WTC11 (cell line): Measurements from ENCODE around the gene SLCO1B1. TPM values are rescaled to one million over a fixed set of nuclear protein-coding genes. Genes with fewer than 3 reads are reported as not detected.
"Not testable (repeated sequence)": the region's sequence is repeated elsewhere in the genome, so short reads cannot be mapped to it uniquely, and the experiment has no call there.

Experiments
- ATAC-seq: fragments of 200-7000 bp; cut with Tn5 transposase; 2 replicates; pipeline ENCODE4 v1.10.0; 2021; ENCODE audit warnings: mild to moderate bottlenecking, moderate library complexity
- CTCF ChIA-PET: fragments of 300-600 bp; sonication (Branson Sonifier 250); formaldehyde crosslinking; loops from one replicate; lab custom pipeline; 2021; ENCODE audit warnings: antibody characterized with exemption; lab: Charles Lee
- POLR2A ChIA-PET: fragments of 350-600 bp; sonication (Branson Sonifier 250); formaldehyde crosslinking; loops from one replicate; lab custom pipeline; 2021; ENCODE audit warnings: antibody characterized with exemption; lab: Charles Lee
- DNase-seq: peaks from one replicate; pipeline ENCODE4 v3.0.0; 2021; ENCODE audit warnings: low spot score
- H3K27ac Mint-ChIP-seq: 2 replicates; pipeline ENCODE4 v1.8.0; 2021; ENCODE audit warnings: mixed read lengths
- H3K27me3 Mint-ChIP-seq: 2 replicates; pipeline ENCODE4 v1.8.0; 2021; ENCODE audit warnings: low read depth, mild to moderate bottlenecking, moderate library complexity, mixed read lengths
- H3K36me3 Mint-ChIP-seq: 2 replicates; pipeline ENCODE4 v1.8.0; 2021; ENCODE audit warnings: mixed read lengths
- H3K4me1 Mint-ChIP-seq: 2 replicates; pipeline ENCODE4 v1.8.0; 2022; ENCODE audit warnings: mixed read lengths
- H3K4me3 Mint-ChIP-seq: 2 replicates; pipeline ENCODE4 v1.8.0; 2021; ENCODE audit warnings: mild to moderate bottlenecking, moderate library complexity, mixed read lengths
- H3K9me3 Mint-ChIP-seq: 2 replicates; pipeline ENCODE4 v1.8.0; 2021; ENCODE audit warnings: mixed read lengths
- CREB1 ChIP-seq: sonication (generic); formaldehyde crosslinking; IDR thresholded peaks from 2 replicates; pipeline ENCODE4 v1.8.0; 2023; ENCODE audit warnings: mild to moderate bottlenecking, missing genetic modification reagents
- EMX1 ChIP-seq: fragments of 250-450 bp; sonication (Bioruptor Pico); IDR thresholded peaks from 2 replicates; pipeline ENCODE4 v1.8.0; 2021; ENCODE audit warnings: mild to moderate bottlenecking
- ESRRA ChIP-seq: sonication (generic); formaldehyde crosslinking; IDR thresholded peaks from 2 replicates; pipeline ENCODE4 v1.8.1; 2022; ENCODE audit warnings: mild to moderate bottlenecking, missing genetic modification reagents, borderline replicate concordance
- HMGA2 ChIP-seq: fragments of 250-450 bp; sonication (Bioruptor Pico); IDR thresholded peaks from 2 replicates; pipeline ENCODE4 v1.4.0; 2021; ENCODE audit warnings: mild to moderate bottlenecking, moderate library complexity
- SMAD3 ChIP-seq: sonication (generic); formaldehyde crosslinking; IDR thresholded peaks from 2 replicates; pipeline ENCODE4 v1.8.0; 2022; ENCODE audit warnings: missing genetic modification reagents, mild to moderate bottlenecking, borderline replicate concordance
- SP1 ChIP-seq: sonication (generic); formaldehyde crosslinking; conservative IDR thresholded peaks from 2 replicates; pipeline ENCODE4 v1.8.1; 2022; ENCODE audit warnings: missing genetic modification reagents
- TCF7 ChIP-seq: sonication (generic); formaldehyde crosslinking; IDR thresholded peaks from 2 replicates; pipeline ENCODE4 v1.8.0; 2022; ENCODE audit warnings: mild to moderate bottlenecking, low read depth, missing genetic modification reagents, moderate library complexity
- TEAD1 ChIP-seq: sonication (generic); formaldehyde crosslinking; IDR thresholded peaks from 2 replicates; pipeline ENCODE4 v1.8.0; 2022; ENCODE audit warnings: mild to moderate bottlenecking, missing genetic modification reagents
- ZNF263 ChIP-seq: sonication (generic); formaldehyde crosslinking; IDR thresholded peaks from 2 replicates; pipeline ENCODE4 v1.8.1; 2022; ENCODE audit warnings: low read depth, mild to moderate bottlenecking, moderate library complexity, missing genetic modification reagents
- ZNF416 ChIP-seq: fragments of 250-450 bp; sonication (Bioruptor Pico); IDR thresholded peaks from 2 replicates; pipeline ENCODE4 v1.9.0; 2021; ENCODE audit warnings: mild to moderate bottlenecking, inconsistent platforms
- total RNA-seq: library from RNA; stranded (reverse); gene quantifications from 3 replicates; pipeline ENCODE4 v1.2.3, GENCODE V29; 2021
- TF ChIP-seq, protein P1 (sequence below): sonication (generic); formaldehyde crosslinking; IDR thresholded peaks from 2 replicates; pipeline ENCODE4 v1.8.1; 2023; ENCODE audit warnings: mild to moderate bottlenecking, missing genetic modification reagents, moderate library complexity
- TF ChIP-seq, protein P2 (sequence below): fragments of 250-450 bp; sonication (Bioruptor Pico); IDR thresholded peaks from 2 replicates; pipeline ENCODE4 v1.9.0; 2021; ENCODE audit warnings: mild to moderate bottlenecking, borderline replicate concordance
- TF ChIP-seq, protein P3 (sequence below): fragments of 250-450 bp; sonication (Bioruptor Pico); IDR thresholded peaks from 2 replicates; pipeline ENCODE4 v1.9.0; 2021; ENCODE audit warnings: mild to moderate bottlenecking
- TF ChIP-seq, protein P4 (sequence below): sonication (generic); formaldehyde crosslinking; IDR thresholded peaks from 2 replicates; pipeline ENCODE4 v1.8.0; 2022; ENCODE audit warnings: mild to moderate bottlenecking, missing genetic modification reagents

The SLCO1B1 gene
- total RNA-seq, 1 experiment from 2014 or later: 0.52 TPM

DNA sequence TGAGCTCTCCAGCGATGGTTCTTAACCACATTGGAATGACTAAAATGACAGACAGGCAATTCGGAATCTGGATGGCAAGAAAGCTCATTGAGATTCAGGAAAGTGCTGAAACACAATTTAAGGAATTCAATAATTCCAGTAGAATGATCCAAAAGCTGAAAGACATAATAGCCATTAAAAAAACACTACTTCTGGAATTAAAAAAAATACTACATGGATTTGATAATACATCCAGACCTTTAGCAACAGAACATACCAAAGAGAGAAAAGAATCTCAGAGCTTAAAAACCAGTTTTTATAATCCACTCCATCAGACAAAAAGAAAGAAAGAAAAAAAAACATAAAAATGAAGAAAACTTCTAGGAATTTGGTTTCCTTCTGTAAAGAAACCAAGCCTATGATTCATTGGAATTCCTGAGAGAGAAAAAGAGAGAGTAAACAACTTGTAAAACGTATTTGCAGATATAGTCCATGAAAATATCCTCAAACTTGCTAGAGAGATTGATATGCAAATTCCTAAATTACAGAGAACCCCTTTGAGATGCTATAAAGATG lies 52.8 kb downstream of the SLCO1B1 start (continued):
- TF ChIP-seq, protein P1, sequence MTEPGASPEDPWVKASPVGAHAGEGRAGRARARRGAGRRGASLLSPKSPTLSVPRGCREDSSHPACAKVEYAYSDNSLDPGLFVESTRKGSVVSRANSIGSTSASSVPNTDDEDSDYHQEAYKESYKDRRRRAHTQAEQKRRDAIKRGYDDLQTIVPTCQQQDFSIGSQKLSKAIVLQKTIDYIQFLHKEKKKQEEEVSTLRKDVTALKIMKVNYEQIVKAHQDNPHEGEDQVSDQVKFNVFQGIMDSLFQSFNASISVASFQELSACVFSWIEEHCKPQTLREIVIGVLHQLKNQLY: no peak
- TF ChIP-seq, protein P2, sequence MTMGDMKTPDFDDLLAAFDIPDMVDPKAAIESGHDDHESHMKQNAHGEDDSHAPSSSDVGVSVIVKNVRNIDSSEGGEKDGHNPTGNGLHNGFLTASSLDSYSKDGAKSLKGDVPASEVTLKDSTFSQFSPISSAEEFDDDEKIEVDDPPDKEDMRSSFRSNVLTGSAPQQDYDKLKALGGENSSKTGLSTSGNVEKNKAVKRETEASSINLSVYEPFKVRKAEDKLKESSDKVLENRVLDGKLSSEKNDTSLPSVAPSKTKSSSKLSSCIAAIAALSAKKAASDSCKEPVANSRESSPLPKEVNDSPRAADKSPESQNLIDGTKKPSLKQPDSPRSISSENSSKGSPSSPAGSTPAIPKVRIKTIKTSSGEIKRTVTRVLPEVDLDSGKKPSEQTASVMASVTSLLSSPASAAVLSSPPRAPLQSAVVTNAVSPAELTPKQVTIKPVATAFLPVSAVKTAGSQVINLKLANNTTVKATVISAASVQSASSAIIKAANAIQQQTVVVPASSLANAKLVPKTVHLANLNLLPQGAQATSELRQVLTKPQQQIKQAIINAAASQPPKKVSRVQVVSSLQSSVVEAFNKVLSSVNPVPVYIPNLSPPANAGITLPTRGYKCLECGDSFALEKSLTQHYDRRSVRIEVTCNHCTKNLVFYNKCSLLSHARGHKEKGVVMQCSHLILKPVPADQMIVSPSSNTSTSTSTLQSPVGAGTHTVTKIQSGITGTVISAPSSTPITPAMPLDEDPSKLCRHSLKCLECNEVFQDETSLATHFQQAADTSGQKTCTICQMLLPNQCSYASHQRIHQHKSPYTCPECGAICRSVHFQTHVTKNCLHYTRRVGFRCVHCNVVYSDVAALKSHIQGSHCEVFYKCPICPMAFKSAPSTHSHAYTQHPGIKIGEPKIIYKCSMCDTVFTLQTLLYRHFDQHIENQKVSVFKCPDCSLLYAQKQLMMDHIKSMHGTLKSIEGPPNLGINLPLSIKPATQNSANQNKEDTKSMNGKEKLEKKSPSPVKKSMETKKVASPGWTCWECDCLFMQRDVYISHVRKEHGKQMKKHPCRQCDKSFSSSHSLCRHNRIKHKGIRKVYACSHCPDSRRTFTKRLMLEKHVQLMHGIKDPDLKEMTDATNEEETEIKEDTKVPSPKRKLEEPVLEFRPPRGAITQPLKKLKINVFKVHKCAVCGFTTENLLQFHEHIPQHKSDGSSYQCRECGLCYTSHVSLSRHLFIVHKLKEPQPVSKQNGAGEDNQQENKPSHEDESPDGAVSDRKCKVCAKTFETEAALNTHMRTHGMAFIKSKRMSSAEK (CRISPR knock-in tag): no peak
- TF ChIP-seq SP1 (CRISPR knock-in tag) (no peak), SMAD3 (CRISPR knock-in tag) (no peak), TEAD1 (no peak), CREB1 (CRISPR knock-in tag) (no peak), ESRRA (no peak)

DNA sequence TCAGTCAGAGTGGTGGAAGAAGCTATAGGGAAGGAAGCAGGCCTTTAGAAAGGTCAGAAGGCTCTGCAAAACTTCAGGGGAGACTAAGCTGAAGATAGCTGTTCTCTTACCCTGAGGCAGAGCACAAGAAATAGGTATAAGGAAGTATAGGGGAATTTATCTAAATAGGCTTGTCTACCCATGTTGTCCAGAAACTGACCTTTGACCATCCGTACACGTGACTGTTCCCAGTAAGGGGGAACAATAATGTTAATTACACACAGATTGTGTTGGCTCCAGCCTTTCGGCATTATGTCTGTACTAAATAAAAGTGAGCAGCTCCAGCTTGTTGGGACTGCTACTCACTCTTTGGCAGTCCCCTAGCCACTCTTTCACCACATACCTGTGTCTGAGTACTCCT lies 59.0 kb downstream of the SLCO1B1 start:
- POLR2A ChIA-PET: no interaction called here
- H3K36me3 Mint-ChIP-seq: peaks cover 10% of the 10 kb centered on the region; the same call in 1 of the 2 replicates
- CTCF ChIA-PET: no interaction called here

DNA sequence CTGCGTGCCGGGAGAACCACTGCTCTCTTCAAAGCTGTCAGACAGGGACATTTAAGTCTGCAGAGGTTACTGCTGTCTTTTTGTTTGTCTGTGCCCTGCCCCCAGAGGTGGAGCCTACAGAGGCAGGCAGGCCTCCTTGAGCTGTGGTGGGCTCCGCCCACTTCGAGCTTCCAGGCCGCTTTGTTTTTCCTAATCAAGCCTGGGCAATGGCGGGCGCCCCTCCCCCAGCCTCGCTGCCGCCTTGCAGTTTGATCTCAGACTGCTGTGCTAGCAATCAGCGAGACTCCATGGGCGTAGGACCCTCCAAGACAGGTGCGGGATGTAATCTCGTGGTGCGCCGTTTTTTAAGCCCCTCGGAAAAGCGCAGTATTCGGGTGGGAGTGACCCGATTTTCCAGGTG lies 83.4 kb downstream of the SLCO1B1 start:
- not testable (repeated sequence) for H3K27me3 Mint-ChIP-seq, ATAC-seq
- H3K4me3 Mint-ChIP-seq: peak overlapping the region; percentile 79

More for the DNA sequence above, 59.0 kb downstream of the SLCO1B1 start:
- H3K9me3 Mint-ChIP-seq: peaks cover 24% of the 10 kb centered on the region
- TF ChIP-seq, protein P3, sequence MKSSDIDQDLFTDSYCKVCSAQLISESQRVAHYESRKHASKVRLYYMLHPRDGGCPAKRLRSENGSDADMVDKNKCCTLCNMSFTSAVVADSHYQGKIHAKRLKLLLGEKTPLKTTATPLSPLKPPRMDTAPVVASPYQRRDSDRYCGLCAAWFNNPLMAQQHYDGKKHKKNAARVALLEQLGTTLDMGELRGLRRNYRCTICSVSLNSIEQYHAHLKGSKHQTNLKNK (CRISPR knock-in tag): no peak
- TF ChIP-seq EMX1 (CRISPR knock-in tag): no peak
- TF ChIP-seq, all 79 proteins: peak for 0
- Mint-ChIP-seq H3K27ac (no peak overlapping the region), H3K4me3 (no peak overlapping the region), H3K27me3 (no peaks in the 10 kb centered on the region), H3K4me1 (peaks cover 17% of the 10 kb centered on the region)
- DNase-seq (no peak), ATAC-seq (no peak)

DNA sequence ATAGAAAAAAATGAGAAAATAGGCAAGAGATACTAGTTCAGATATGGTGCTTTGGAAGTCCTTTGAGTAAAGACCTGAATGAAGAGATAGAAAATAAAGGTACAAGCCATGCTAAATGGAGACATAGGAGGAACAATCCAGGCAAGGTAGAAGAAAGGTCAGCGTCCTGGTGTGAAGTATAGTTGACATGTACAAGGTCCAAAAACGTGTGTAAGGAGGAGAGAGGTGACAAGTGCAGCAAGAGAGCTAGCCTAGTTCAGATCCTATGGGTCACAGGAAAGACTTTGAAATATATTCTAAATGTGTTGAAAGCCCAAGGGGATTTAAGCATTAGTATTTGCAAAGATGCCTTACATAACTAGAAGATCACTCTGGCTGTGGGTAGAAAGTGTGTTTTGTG lies 88.2 kb downstream of the SLCO1B1 start:
- no peak for TF ChIP-seq TCF7 (CRISPR knock-in tag)
- TF ChIP-seq, protein P4, sequence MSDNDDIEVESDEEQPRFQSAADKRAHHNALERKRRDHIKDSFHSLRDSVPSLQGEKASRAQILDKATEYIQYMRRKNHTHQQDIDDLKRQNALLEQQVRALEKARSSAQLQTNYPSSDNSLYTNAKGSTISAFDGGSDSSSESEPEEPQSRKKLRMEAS (CRISPR knock-in tag): no peak
- no peak for TF ChIP-seq ZNF263
- no peak for TF ChIP-seq HMGA2
- TF ChIP-seq, protein P3 (CRISPR knock-in tag): no peak
- TF ChIP-seq ZNF416 (CRISPR knock-in tag): no peak
- TF ChIP-seq, all 79 proteins: peak for 0
- CTCF ChIA-PET: interaction anchor here (0.9 kb wide), 1 partner anchor 29 kb away, joined by 3 read pairs; no protein-coding TSS in a partner anchor
- no peak overlapping the region for H3K4me3 Mint-ChIP-seq
- H3K27me3 Mint-ChIP-seq: no peaks in the 10 kb centered on the region
- POLR2A ChIA-PET: no interaction called here
- DNase-seq: no peak
- peaks cover 15% of the 10 kb centered on the region for H3K4me1 Mint-ChIP-seq
- H3K36me3 Mint-ChIP-seq: no peaks in the 10 kb centered on the region; the same call in 1 of the 2 replicates
- no peak for ATAC-seq
- 0 out of 2 replicates have a peak, but pooled peaks cover 4% of the 10 kb centered on the region for H3K9me3 Mint-ChIP-seq
- H3K27ac Mint-ChIP-seq: no peak overlapping the region

More for the DNA sequence above, 83.4 kb downstream of the SLCO1B1 start:
- H3K27ac Mint-ChIP-seq: peak overlapping the region; percentile 84
- DNase-seq: peak; percentile 80
- peaks cover 19% of the 10 kb centered on the region for H3K4me1 Mint-ChIP-seq
- POLR2A ChIA-PET, CTCF ChIA-PET: not testable (repeated sequence)
- peaks cover 11% of the 10 kb centered on the region for H3K36me3 Mint-ChIP-seq
- H3K9me3 Mint-ChIP-seq: peaks cover 12% of the 10 kb centered on the region
